ENCODE data around the gene AP4E1.

AP4E1 gene

DNA sequence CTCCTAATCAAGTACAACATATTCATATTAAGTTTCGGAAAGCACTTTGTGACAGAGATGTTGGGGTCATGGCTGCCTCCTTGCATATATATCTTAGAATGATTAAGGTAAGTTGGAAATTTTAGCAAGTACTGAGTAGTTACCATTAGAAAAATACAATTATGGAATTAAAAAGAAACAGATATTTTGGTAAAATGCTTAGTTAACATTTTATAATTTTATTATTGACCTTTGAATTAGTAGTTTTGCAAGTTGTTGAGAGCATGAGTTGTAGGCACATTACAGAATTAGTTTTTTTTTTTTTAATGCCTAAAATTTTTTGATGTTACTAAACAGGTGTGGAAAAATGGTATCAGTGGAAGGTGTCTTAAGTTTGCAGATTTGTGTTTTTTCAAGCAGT, 20.6 kb downstream of the AP4E1 start:
- Histone ChIP-seq H3K36me3 (replicated peaks; ENCODE audit: low read depth, low read length) (peaks cover 25% of the 10 kb centered on the region), H2AFZ (ENCODE audit: low read depth, low read length) (no peak overlapping the region)

DNA sequence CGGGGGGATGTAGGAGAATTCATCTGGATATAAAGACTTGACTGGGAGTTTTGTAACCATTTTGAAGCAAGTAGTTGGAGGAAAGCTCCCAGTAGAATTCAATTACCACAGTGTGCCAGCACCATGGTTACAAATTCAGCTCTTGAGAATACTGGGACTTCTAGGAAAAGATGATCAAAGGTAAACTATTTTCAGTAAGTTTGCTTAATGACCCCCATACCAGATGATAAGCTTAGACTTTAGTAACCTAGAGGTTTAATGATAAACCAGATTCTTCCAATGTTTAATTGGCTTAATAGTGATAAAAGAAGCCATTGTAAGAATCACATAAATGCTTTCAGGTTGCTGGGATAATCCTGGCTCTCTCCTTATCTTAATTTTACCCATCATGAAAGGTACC, 22.3 kb downstream of the AP4E1 start:
- H3K4me3 ChIP-seq (ENCODE audit: low read length), result no peak overlapping the region

More for the DNA sequence above, 20.6 kb downstream of the AP4E1 start:
- peaks cover 12% of the 10 kb centered on the region for H3K4me1 ChIP-seq (ENCODE audit: low read length)
- H3K27ac ChIP-seq (ENCODE audit: low read length), result no peak overlapping the region
- H3K9ac ChIP-seq (ENCODE audit: low read length), result no peak overlapping the region
- no peaks in the 10 kb centered on the region for H3K79me2 ChIP-seq (ENCODE audit: low read length)
- no peaks in the 10 kb centered on the region for H3K9me3 ChIP-seq (ENCODE audit: insufficient read depth, low read length)
- H3K4me2 ChIP-seq (ENCODE audit: low read length), result no peak overlapping the region
- no peak for TF ChIP-seq CTCF (IDR thresholded peaks at IDR 0.05; ENCODE audit: low read depth, low read length)
- no peak for TF ChIP-seq EZH2phosphoT487 (IDR thresholded peaks at IDR 0.05; ENCODE audit: low read depth)
- no peak overlapping the region for H3K4me3 ChIP-seq (ENCODE audit: low read length)
- H4K20me1 ChIP-seq (ENCODE audit: insufficient read depth, low read length), result no peaks in the 10 kb centered on the region
- H3K27me3 ChIP-seq (ENCODE audit: low read depth, low read length), result no peaks in the 10 kb centered on the region

DNA sequence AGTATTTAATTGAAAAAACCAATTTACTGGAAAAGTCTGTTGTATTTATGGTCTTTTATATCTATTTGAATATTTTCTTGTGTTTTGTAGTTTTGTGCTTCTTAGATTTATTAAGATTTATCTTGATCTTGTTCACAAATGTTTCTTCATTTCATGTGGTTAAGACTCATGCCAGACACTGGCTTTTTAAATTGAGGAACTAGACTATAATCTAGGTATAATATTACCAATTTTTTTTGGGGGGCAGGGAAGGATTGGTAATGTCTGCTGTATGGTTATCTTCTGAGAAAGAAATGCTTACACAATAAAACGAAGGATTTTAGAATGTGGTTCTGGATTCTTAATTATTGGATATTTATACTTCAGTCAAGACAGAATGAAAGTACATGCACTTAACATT, 24.9 kb downstream of the AP4E1 start:
- H2AFZ ChIP-seq (ENCODE audit: low read depth, low read length), result no peak overlapping the region
- H3K36me3 ChIP-seq (replicated peaks; ENCODE audit: low read depth, low read length), result peaks cover 10% of the 10 kb centered on the region
- TF ChIP-seq CTCF (IDR thresholded peaks at IDR 0.05; ENCODE audit: low read depth, low read length) (no peak), EZH2phosphoT487 (IDR thresholded peaks at IDR 0.05; ENCODE audit: low read depth) (no peak)

More for the DNA sequence above, 22.3 kb downstream of the AP4E1 start:
- Histone ChIP-seq H3K27me3 (ENCODE audit: low read depth, low read length) (no peaks in the 10 kb centered on the region), H3K4me2 (ENCODE audit: low read length) (no peak overlapping the region), H3K9me3 (ENCODE audit: insufficient read depth, low read length) (no peaks in the 10 kb centered on the region), H3K79me2 (ENCODE audit: low read length) (no peaks in the 10 kb centered on the region), H3K27ac (ENCODE audit: low read length) (no peak overlapping the region), H3K36me3 (replicated peaks; ENCODE audit: low read depth, low read length) (peaks cover 18% of the 10 kb centered on the region), H2AFZ (ENCODE audit: low read depth, low read length) (no peak overlapping the region), H4K20me1 (ENCODE audit: insufficient read depth, low read length) (no peaks in the 10 kb centered on the region), H3K9ac (ENCODE audit: low read length) (no peak overlapping the region), H3K4me1 (ENCODE audit: low read length) (peaks cover 18% of the 10 kb centered on the region)
- TF ChIP-seq EZH2phosphoT487 (IDR thresholded peaks at IDR 0.05; ENCODE audit: low read depth) (no peak), CTCF (IDR thresholded peaks at IDR 0.05; ENCODE audit: low read depth, low read length) (no peak)

DNA sequence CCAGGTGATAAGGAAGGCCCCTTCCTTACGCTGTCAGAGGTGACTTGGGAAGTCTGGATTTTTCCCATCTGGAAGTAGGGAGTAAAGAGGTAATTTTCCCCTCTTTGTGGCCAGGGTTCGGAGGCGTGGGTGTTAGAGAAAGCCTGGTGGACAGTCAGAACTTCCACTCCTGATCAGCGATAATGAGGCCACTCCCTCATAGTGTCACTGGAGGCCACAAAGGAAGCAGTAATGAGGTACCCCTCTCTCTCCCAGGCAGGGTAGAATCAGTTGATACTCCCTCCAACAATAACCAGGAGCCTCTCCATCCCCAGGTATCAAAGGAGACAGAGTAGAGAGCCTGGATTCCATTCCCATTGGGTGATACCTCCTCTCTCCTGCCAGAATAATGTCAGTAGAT, 30.0 kb downstream of the AP4E1 start:
- no peak overlapping the region for H3K27ac ChIP-seq (ENCODE audit: low read length)
- no peaks in the 10 kb centered on the region for H3K79me2 ChIP-seq (ENCODE audit: low read length)
- no peaks in the 10 kb centered on the region for H3K36me3 ChIP-seq (replicated peaks; ENCODE audit: low read depth, low read length)
- no peaks in the 10 kb centered on the region for H3K27me3 ChIP-seq (ENCODE audit: low read depth, low read length)
- H3K9me3 ChIP-seq (ENCODE audit: insufficient read depth, low read length), result no peaks in the 10 kb centered on the region
- no peaks in the 10 kb centered on the region for H4K20me1 ChIP-seq (ENCODE audit: insufficient read depth, low read length)
- no peak overlapping the region for H2AFZ ChIP-seq (ENCODE audit: low read depth, low read length)
- H3K4me2 ChIP-seq (ENCODE audit: low read length), result no peak overlapping the region
- peaks cover 11% of the 10 kb centered on the region for H3K4me1 ChIP-seq (ENCODE audit: low read length)
- H3K4me3 ChIP-seq (ENCODE audit: low read length), result no peak overlapping the region
- H3K9ac ChIP-seq (ENCODE audit: low read length), result no peak overlapping the region
- no peak for TF ChIP-seq EZH2phosphoT487 (IDR thresholded peaks at IDR 0.05; ENCODE audit: low read depth)
- TF ChIP-seq CTCF (IDR thresholded peaks at IDR 0.05; ENCODE audit: low read depth, low read length), result no peak

More for the DNA sequence above, 24.9 kb downstream of the AP4E1 start:
- peak overlapping the region; percentile 1; the same call in 1 of the 2 replicates for H3K4me2 ChIP-seq (ENCODE audit: low read length)
- H3K4me3 ChIP-seq (ENCODE audit: low read length), result no peak overlapping the region
- H3K4me1 ChIP-seq (ENCODE audit: low read length), result peaks cover 18% of the 10 kb centered on the region
- H3K27me3 ChIP-seq (ENCODE audit: low read depth, low read length), result no peaks in the 10 kb centered on the region
- H3K79me2 ChIP-seq (ENCODE audit: low read length), result no peaks in the 10 kb centered on the region
- H3K9me3 ChIP-seq (ENCODE audit: insufficient read depth, low read length), result no peaks in the 10 kb centered on the region
- no peak overlapping the region for H3K27ac ChIP-seq (ENCODE audit: low read length)
- no peak overlapping the region for H3K9ac ChIP-seq (ENCODE audit: low read length)
- no peaks in the 10 kb centered on the region for H4K20me1 ChIP-seq (ENCODE audit: insufficient read depth, low read length)

All from OCI-LY3 (cell line).